ENCODE results near the gene CDK5RAP3. TPM values are rescaled to one million over a fixed set of nuclear protein-coding genes. Genes with fewer than 3 reads are reported as not detected.
A peak's percentile ranks its signal among the peaks of the same experiment; 100 is the strongest.

Gene CDK5RAP3
- total and polyA plus RNA-seq, 2 of the 13 experiments (the other 11 are each of a cell fraction or from before 2014, with no cell fraction given), result 128 to 154 TPM

GRCh38 chr17:47952171-47953021, 18.5 kb upstream of the CDK5RAP3 start (continued):
- TF ChIP-seq ZNF550 (CRISPR knock-in tag; IDR thresholded peaks at IDR 0.05; ENCODE audit: borderline replicate concordance), result no peak
- no peak for TF ChIP-seq ZNF724P (CRISPR knock-in tag; IDR thresholded peaks at IDR 0.05; ENCODE audit: borderline replicate concordance)
- TF ChIP-seq ZBTB33 (CRISPR knock-in tag; IDR thresholded peaks at IDR 0.05), result no peak
- no peak for TF ChIP-seq MBD4 (IDR thresholded peaks at IDR 0.05; ENCODE audit: borderline replicate concordance, low read length)
- TF ChIP-seq ZBTB38 (CRISPR knock-in tag; IDR thresholded peaks at IDR 0.05), result peak; percentile 61; the same call in 1 of the 2 replicates
- TF ChIP-seq GABPA (IDR thresholded peaks at IDR 0.05; ENCODE audit: low read depth, low read length), result no peak
- TF ChIP-seq GABPA (CRISPR knock-in tag; IDR thresholded peaks at IDR 0.05; ENCODE audit: low read depth), result peak; percentile 67
- peak; percentile 43; the same call in 1 of the 2 replicates for TF ChIP-seq ZNF160 (CRISPR knock-in tag; IDR thresholded peaks at IDR 0.05)
- no peak for TF ChIP-seq HHEX (CRISPR knock-in tag; IDR thresholded peaks at IDR 0.05)
- TF ChIP-seq RERE (CRISPR knock-in tag; IDR thresholded peaks at IDR 0.05; ENCODE audit: low read depth), result no peak
- TF ChIP-seq RBAK (CRISPR knock-in tag; IDR thresholded peaks at IDR 0.05), result no peak
- peak; percentile 33 for TF ChIP-seq CTCF (CRISPR knock-in tag; IDR thresholded peaks at IDR 0.05)
- no peak for TF ChIP-seq SSRP1 (CRISPR knock-in tag; IDR thresholded peaks at IDR 0.05)
- no peak for TF ChIP-seq FIP1L1 (IDR thresholded peaks at IDR 0.05; ENCODE audit: borderline replicate concordance, insufficient read depth, low read depth, low read length)
- TF ChIP-seq ZFP90 (CRISPR knock-in tag; IDR thresholded peaks at IDR 0.05; ENCODE audit: borderline replicate concordance), result peak; percentile 74; the same call in 1 of the 2 replicates
- TF ChIP-seq HMG20A (CRISPR knock-in tag; IDR thresholded peaks at IDR 0.05; ENCODE audit: borderline replicate concordance), result peak; percentile 47; the same call in 1 of the 2 replicates
- no peak for TF ChIP-seq ZNF317 (CRISPR knock-in tag; IDR thresholded peaks at IDR 0.05)
- peak; percentile 39; the same call in 1 of the 2 replicates for TF ChIP-seq GABPB1 (CRISPR knock-in tag; IDR thresholded peaks at IDR 0.05)
- peak; percentile 73 for TF ChIP-seq ZNF331 (CRISPR knock-in tag; IDR thresholded peaks at IDR 0.05)
